NB4 (cell line): ENCODE results near the gene RRP1B.

Experiments
- DNase-seq: peaks from one replicate; pipeline ENCODE4 v3.0.0; 2010; ENCODE audit warnings: low read depth
- H3K4me3 ChIP-seq: one replicate; pipeline ENCODE4 v1.5.1; 2011; ENCODE audit warnings: mild to moderate bottlenecking, low read depth, low read length, moderate library complexity
- MYC ChIP-seq: IDR thresholded peaks from 2 replicates; pipeline ENCODE4 v1.6.1; 2011; ENCODE audit warnings: low read depth, low read length
- POLR2A ChIP-seq: IDR thresholded peaks from 2 replicates; pipeline ENCODE4 v1.6.1; 2011; ENCODE audit warnings: mild to moderate bottlenecking; ENCODE audit not compliant: insufficient read length; ENCODE audit errors: extremely low read depth
- TF ChIP-seq, protein P1 (sequence below): IDR thresholded peaks from one replicate; pipeline ENCODE4 v1.5.1; 2012; ENCODE audit warnings: low read depth, low read length
- TF ChIP-seq, protein P2 (sequence below): IDR thresholded peaks from 2 replicates; pipeline ENCODE4 v1.6.1; 2011; ENCODE audit warnings: low read depth, low read length

Gene RRP1B

DNA sequence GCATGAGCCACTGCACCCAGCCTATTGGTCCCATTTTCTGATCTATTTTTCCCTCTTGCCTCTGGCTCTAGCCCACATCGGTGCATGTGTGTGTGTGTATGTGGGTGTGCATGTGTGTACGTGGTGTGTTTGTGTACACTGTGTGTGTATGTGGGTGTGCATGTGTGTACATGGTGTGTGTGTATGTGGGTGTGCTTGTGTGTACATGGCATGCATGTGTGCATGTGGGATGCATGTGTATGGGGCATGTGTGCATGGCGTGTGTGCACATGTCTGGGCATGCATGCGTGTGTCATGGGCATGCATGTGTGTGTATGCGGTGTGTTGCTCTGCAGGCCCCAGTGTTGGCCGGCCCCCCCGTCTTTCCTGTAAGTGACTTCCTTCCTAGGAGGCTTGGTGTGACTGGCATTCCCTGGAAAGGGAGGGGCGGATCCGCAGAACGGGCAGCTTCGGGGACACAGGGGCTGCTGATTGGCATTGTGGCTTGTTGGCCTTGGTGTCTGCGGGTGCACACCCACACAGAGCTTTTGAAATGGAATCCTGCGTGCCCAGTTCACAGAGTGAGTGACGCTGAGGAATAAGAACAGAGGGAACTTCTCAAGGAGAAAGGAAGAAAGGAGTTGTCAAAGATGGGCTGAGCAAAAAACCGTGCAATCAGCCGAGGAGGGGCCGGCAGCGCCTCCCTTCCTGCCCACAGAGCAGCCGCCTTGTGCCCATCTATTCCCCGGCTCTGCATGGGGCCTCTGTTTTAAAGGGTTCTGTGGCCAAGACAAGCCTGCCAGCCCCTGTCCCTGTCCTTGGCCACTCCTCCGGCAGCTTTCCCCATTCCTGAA lies 67.5 kb downstream of the RRP1B start:
- peak; percentile 87 for DNase-seq
- H3K4me3 ChIP-seq, result peak overlapping the region; percentile 61
- TF ChIP-seq, protein P1, sequence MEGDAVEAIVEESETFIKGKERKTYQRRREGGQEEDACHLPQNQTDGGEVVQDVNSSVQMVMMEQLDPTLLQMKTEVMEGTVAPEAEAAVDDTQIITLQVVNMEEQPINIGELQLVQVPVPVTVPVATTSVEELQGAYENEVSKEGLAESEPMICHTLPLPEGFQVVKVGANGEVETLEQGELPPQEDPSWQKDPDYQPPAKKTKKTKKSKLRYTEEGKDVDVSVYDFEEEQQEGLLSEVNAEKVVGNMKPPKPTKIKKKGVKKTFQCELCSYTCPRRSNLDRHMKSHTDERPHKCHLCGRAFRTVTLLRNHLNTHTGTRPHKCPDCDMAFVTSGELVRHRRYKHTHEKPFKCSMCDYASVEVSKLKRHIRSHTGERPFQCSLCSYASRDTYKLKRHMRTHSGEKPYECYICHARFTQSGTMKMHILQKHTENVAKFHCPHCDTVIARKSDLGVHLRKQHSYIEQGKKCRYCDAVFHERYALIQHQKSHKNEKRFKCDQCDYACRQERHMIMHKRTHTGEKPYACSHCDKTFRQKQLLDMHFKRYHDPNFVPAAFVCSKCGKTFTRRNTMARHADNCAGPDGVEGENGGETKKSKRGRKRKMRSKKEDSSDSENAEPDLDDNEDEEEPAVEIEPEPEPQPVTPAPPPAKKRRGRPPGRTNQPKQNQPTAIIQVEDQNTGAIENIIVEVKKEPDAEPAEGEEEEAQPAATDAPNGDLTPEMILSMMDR, result no peak
- TF ChIP-seq POLR2A (peak; percentile 16), MYC (0 out of 2 replicates have a peak, but pooled peaks have one; percentile 22)
- TF ChIP-seq, protein P2, sequence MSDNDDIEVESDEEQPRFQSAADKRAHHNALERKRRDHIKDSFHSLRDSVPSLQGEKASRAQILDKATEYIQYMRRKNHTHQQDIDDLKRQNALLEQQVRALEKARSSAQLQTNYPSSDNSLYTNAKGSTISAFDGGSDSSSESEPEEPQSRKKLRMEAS, result peak; percentile 32; the same call in 1 of the 2 replicates

- peak overlapping the region; percentile 61 for H3K4me3 ChIP-seq
- TF ChIP-seq, protein P2, result no peak
- no peak for TF ChIP-seq POLR2A
- TF ChIP-seq MYC, result no peak
- TF ChIP-seq, protein P1, result peak; percentile 35
- DNase-seq, result peak; percentile 83
These were observed 68.3 kb downstream of the RRP1B start for GRCh38 chr21:43727519-43728153.

GRCh38 chr21:43728154-43728466 lies 68.8 kb downstream of the RRP1B start:
- DNase-seq, result no peak
- TF ChIP-seq MYC (no peak), POLR2A (no peak)
- TF ChIP-seq, protein P1, result no peak
- TF ChIP-seq, protein P2, result no peak
- H3K4me3 ChIP-seq, result peak overlapping the region; percentile 61

DNA sequence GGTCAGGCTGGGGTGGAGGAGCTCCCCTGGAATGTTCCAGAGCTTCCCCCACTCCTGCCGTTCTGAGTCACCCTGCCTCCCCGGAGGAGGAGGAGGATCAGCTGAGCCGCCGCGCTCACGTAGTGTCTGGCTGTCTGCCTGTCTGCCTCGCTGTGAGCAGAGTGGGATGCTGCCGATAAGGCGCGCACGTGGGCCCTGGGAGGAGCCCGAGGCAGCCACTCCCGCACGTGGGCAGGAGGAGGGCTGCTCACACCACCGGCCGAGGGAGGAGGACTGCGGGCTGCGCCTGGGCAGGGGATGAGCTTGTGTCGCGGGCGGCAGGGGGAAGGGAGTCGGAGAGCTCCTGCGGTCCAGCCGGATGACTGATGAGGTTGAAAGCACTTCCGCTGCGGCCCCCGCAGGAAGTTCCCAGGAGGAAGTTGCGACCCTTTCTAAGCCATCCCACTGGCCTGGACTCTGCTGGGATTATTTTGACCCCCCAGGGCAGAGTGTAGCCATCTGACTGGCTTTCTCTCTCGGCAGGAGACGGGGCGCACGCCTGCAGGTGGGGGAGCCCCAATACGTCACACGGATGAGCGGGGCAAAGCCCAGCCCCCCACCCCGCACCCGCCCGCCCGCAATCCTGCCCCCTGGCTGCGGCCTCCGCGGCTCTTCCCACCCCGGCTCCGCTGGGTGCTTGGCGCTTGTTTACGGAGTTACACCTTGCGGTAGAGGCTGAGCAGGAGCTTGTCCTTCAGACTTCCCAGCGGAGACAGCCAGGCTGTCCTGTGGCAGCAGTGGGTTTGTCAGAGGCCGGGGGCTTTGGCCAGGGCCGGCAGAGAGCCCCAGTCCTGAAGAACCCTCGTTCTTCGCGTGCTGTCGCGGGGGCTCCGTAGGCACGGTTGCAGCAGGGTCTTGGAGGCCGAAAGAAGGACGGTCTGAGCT lies 69.4 kb downstream of the RRP1B start:
- peak overlapping the region; percentile 61 for H3K4me3 ChIP-seq
- TF ChIP-seq, protein P2, result peak; percentile 99
- TF ChIP-seq MYC, result peak; percentile 99
- TF ChIP-seq, protein P1, result no peak
- TF ChIP-seq POLR2A, result peak; percentile 34
- DNase-seq, result peak; percentile 98

DNA sequence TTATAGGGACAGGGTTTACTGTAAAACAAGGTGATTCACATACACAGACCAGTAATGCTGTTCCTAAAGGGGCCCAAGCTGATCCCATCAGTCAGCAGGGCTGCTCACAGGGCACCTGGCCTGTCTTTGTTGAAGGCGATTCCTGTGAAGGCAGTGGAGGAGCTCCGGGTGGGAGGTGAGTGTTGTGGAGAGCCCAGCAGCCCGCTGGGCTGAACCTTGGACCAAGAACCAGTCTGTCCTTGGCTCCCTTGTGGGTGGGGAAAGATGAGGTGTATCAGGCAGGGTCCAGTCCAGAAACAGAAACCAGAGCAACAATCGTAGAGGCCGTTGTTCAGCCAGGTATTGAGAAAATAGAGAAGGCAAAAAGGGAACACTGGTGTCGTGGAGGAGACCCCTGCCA lies 72.1 kb downstream of the RRP1B start:
- TF ChIP-seq MYC, result no peak
- TF ChIP-seq, protein P2, result no peak
- no peak for TF ChIP-seq POLR2A
- TF ChIP-seq, protein P1, result no peak
- H3K4me3 ChIP-seq, result no peak overlapping the region
- DNase-seq, result no peak
